BE2C (cell line): ENCODE data around the gene FAM83E.
A peak's percentile ranks its signal among the peaks of the same experiment; 100 is the strongest.
"Not testable (repeated sequence)": the region's sequence is repeated elsewhere in the genome, so short reads cannot be mapped to it uniquely, and the experiment has no call there.

ENCODE experiments used
- DNase-seq: peaks from one replicate; pipeline ENCODE4 v3.0.0-alpha.2; 2020
- H3K27me3 ChIP-seq: fragments of 250-450 bp; sonication (Bioruptor Pico); 2 replicates; pipeline ENCODE4 v1.5.1; 2020; ENCODE audit warnings: mild to moderate bottlenecking
- H3K36me3 ChIP-seq: fragments of 250-450 bp; sonication (Bioruptor Pico); 2 replicates; pipeline ENCODE4 v1.5.1; 2020; ENCODE audit warnings: mild to moderate bottlenecking
- H3K4me1 ChIP-seq: fragments of 250-450 bp; sonication (Bioruptor Pico); 2 replicates; pipeline ENCODE4 v1.5.1; 2020
- H3K4me3 ChIP-seq: 2 replicates; pipeline ENCODE4 v1.5.1; 2011; ENCODE audit warnings: low read depth, low read length
- H3K9me3 ChIP-seq: fragments of 250-450 bp; sonication (Bioruptor Pico); 2 replicates; pipeline ENCODE4 v1.5.1; 2020
- CTCF ChIP-seq: IDR thresholded peaks from 2 replicates; pipeline ENCODE4 v1.5.1; 2012; ENCODE audit warnings: mild to moderate bottlenecking, low read depth, low read length

The FAM83E gene

GRCh38 chr19:48635263-48635965, 20.5 kb upstream of the FAM83E start:
- Histone ChIP-seq H3K27me3 (no peaks in the 10 kb centered on the region), H3K36me3 (no peaks in the 10 kb centered on the region), H3K4me3 (peak overlapping the region; percentile 65), H3K4me1 (peaks cover 24% of the 10 kb centered on the region), H3K9me3 (no peaks in the 10 kb centered on the region)
- DNase-seq, result peak; percentile 79
- TF ChIP-seq CTCF, result no peak

- peak overlapping the region; percentile 45 for H3K4me3 ChIP-seq
- H3K27me3 ChIP-seq, result no peaks in the 10 kb centered on the region
- DNase-seq, result peak; percentile 96
- H3K4me1 ChIP-seq, result peaks cover 27% of the 10 kb centered on the region
- no peaks in the 10 kb centered on the region for H3K36me3 ChIP-seq
- TF ChIP-seq CTCF, result no peak
- no peaks in the 10 kb centered on the region for H3K9me3 ChIP-seq
Observed at GRCh38 chr19:48634424-48635262, 19.8 kb upstream of the FAM83E start.

- TF ChIP-seq CTCF, result no peak
- Histone ChIP-seq H3K36me3 (no peaks in the 10 kb centered on the region), H3K4me3 (peak overlapping the region; percentile 45), H3K27me3 (no peaks in the 10 kb centered on the region), H3K4me1 (peaks cover 27% of the 10 kb centered on the region), H3K9me3 (no peaks in the 10 kb centered on the region)
- DNase-seq, result no peak
Observed at GRCh38 chr19:48634036-48634342, 19.1 kb upstream of the FAM83E start.

- DNase-seq, result no peak
- no peaks in the 10 kb centered on the region for H3K36me3 ChIP-seq
- H3K27me3 ChIP-seq, result no peaks in the 10 kb centered on the region
- H3K9me3 ChIP-seq, result no peaks in the 10 kb centered on the region
- peaks cover 23% of the 10 kb centered on the region for H3K4me1 ChIP-seq
- no peak for TF ChIP-seq CTCF
- H3K4me3 ChIP-seq, result peak overlapping the region; percentile 45; the same call in 1 of the 2 replicates
Observed at GRCh38 chr19:48633148-48634035, 18.5 kb upstream of the FAM83E start.

- H3K9me3 ChIP-seq, result no peaks in the 10 kb centered on the region
- H3K27me3 ChIP-seq, result no peaks in the 10 kb centered on the region
- DNase-seq, result no peak
- TF ChIP-seq CTCF, result no peak
- H3K36me3 ChIP-seq, result no peaks in the 10 kb centered on the region
- no peak overlapping the region for H3K4me3 ChIP-seq
- H3K4me1 ChIP-seq, result peaks cover 21% of the 10 kb centered on the region
Observed at GRCh38 chr19:48632692-48633147, 17.8 kb upstream of the FAM83E start.

GRCh38 chr19:48632286-48632685, 17.4 kb upstream of the FAM83E start:
- H3K27me3 ChIP-seq, H3K4me3 ChIP-seq, H3K9me3 ChIP-seq, H3K36me3 ChIP-seq, DNase-seq: not testable (repeated sequence)
- H3K4me1 ChIP-seq, result peaks cover 21% of the 10 kb centered on the region
